GM21717 (cell line): ENCODE results near the gene MIGA2.
A peak's percentile ranks its signal among the peaks of the same experiment; 100 is the strongest.
"Not testable (repeated sequence)": the region's sequence is repeated elsewhere in the genome, so short reads cannot be mapped to it uniquely, and the experiment has no call there.

ENCODE experiments used
- ATAC-seq: cut with Tn5 transposase; IDR thresholded peaks from one replicate; pipeline ENCODE4 v1.9.1; 2021; ENCODE audit warnings: mild to moderate bottlenecking, moderate library complexity; ENCODE audit not compliant: unreplicated experiment

The MIGA2 gene

DNA sequence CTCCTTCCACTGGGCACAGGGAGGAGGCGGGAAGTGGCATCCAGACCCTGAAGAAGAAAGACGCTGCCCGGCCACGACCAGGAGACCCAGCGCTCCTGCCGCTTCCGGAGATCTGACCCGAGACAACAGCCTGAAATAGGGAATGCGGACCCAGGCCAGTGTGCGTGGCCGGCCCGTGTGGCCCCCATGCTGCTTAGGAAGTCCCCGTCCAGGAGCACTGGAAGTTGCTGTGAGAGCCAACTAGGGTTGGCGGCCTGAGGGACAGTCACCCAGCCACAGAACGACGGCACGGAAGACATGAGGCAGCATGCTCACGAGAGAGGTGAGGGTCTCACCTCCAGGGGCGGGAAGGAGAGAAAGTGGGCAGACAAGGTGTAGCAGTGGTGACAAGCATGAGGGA is 25.3 kb upstream of the MIGA2 start:
- no peak for ATAC-seq

DNA sequence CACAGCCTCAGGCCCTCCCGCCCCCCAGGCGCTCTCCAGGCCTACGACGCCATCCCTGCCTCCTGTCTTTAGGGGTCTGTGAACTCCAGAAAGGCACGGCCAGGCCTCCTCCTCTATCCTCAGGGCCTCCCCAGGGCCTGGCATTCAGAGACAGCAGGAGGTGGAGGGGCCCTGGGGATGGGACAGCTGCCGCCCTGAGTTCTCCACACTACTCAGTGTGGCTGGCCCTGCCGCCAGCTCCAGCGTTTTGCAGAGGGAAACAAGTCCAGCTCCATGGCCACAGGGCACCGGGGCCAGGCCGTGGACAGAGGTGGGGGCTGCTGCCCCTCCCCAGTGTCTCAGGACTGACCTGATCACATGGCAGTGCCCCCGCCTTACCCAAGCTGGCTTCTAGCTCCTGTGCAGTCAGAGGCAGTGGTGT is 24.7 kb upstream of the MIGA2 start:
- ATAC-seq = no peak

DNA sequence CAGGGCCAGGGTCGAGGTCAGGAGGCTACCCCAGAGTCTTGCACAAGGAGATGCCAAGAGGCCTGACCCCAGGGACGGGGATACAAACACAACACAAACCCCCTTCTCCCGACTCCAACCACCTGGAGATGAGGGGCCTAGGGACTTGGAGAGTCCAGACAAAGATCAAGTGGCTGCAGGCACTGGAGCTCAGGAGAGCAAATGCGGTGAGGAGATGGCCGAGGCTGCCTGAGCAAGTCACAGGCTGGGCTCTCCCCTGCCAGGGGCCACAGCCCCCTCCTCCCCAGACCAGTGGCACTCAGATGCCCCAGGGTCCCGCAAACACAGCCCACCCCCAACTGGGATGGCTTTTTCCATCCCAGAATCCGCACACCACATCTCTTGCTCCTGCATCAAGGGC is 24.1 kb upstream of the MIGA2 start:
- ATAC-seq = no peak

DNA sequence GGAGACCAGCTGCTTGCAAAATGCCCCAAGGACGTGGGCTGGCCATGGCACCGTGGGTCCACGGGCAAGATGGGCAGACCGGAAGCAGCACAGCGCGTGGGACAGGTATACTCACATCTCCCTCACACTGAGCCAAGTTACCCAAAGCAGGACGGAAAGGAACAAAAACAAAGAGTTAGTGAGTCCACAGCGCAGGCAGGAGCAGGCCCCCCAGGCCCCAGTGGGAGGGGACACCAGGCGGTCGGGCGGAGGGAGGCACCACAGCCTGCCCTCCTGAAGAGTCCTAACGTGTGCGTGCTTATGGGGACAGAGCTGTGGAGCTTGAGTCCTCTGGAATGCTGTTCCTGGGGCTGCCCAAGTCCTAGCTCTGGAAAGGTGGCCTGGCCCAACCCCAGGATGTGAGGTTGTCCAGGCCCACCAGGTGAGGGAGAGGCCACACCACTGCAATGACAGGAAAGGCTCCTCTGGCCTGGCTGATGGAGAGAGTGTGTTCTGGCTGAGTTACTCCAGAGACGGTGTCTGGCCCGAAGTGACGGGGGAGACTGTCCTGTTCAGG is 23.5 kb upstream of the MIGA2 start:
- no peak for ATAC-seq

DNA sequence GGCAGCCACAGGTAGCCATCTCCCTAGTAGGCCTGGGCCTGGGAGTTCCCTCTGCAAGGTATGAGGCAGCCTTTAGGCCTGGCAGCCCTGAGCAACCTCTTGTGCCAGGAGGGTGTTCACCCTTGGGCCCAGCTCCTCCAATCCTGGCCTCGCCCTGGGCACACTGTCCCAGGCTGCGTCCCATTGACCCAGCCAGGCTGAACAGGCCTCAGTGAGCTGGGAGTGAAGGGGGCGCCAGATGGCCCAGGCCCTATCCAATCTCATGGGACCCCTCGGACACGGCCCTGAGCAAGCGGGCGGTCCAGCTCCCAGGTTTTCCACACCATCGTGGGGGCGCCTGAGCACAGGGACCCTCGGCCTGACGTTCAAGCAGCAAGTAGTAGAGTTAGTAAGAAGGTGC is 22.8 kb upstream of the MIGA2 start:
- ATAC-seq = no peak

DNA sequence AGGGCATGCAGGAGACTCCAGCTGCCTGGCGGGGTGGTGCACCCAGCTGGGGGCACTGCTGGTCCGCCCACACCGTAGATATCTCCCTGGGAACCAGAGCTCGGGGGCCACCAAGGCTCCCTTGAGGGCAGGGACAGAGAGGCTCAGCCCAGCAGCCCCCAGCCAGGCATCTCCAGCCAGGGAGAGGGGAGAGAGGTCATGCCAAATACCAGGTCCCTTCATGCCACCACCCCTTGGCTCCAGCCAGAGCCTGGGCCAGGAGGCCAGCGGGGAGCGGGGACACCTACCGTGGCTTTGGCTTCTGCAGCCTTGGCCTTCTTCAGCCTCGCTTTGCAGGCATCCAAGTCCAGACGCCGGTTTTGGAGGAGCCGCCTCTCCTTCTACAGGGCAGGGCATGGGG is 22.3 kb upstream of the MIGA2 start:
- ATAC-seq = no peak

DNA sequence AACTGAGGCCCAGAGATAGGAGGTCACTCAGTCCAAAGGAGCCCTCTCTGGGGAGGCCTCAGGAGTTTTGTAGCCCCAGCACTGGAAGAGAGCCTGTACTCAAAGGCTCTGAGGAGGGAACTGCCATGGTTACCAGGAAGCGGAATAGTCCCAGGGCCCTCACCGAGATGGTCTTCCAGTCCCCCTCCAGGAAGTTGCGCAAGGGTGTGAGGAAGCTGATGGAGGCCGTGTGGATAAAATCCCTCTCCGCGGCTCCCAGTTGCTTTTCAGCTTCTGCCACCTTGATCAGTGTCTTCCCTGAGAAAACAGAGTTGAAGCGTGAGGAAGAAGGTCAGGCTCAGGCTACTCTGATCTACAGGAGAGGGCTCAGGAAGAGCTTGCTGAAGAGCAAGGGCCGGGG is 21.8 kb upstream of the MIGA2 start:
- no peak for ATAC-seq

DNA sequence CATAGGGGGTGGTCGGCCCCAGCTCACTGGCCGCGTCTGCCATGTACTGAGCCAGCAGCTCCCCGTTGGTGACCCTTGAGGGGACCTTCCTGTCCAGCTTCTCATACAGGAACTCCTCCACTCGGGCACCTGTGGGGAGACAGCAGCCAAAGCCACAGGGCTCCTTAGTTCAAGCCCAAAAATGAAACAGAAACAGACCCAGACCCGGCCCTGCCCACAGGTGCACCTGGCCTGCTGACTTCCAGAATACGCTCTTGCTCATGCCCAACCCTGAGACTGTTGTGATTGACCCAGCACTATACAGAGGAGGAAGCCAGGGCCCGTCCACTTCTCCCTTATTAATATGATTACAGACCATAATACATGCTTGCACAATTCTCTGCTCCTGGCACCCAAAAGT is 15.3 kb upstream of the MIGA2 start:
- peak; percentile 83 for ATAC-seq

DNA sequence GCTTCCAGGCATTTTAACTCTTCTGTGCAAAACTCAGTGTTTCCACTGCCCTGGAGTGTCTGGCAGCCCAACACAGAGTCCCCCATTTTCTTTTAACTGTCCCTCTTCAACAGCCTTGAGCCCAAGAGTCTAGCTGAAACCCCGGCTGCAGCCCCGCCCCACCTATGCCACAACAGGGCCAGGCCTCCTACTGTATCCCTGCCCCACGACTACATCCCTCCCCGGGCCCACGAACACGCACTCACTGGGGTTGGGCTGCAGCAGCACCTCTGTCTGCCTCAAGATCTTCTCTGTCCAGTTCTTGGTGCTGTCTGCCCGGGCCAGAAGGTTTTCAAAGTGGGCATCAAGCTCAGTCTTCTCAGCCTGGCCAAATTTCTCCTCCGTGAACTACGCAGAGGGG is 14.4 kb upstream of the MIGA2 start:
- ATAC-seq = no peak

DNA sequence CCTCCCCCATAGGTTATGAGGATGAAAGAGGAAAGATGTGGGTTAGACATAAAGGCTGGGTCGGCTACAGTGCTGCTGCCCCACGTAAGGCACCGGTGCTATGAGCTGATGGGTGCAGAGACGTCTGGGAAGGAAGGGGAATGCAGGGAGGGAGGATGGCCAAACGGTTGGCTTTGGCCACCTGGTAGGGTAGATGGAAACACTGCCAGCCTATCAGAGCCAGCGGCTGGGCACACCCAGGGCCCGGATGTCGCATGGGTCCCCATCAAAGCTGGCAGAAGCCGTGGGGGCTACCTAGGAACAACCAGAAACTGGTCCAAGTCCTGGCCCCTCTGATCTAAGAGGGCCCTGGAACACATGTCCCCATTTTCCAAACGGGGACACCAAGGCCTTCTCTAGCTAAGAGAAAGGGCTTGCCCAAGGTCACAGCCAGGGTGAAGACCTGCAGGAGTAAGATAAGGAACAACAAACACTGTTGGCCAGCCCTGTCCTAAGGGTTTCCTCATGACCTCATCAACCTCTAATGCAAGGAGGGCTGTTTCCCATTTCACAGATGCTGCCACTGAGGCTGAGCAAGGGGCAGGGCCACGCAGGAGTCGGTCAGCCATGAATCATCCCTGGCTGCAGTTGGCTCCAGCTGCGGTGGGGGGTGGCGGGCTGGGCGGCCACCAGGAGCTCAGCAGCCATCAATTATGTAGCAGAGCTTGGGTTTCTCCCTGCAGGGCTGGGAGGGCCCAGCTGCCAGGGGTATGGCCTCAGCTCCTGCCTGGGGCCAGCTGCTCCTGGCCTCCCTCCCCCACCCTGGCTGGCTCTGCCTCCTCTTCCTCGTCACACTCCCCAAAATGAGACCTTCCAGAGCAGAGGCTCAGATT is 13.2 kb upstream of the MIGA2 start:
- no peak for ATAC-seq

DNA sequence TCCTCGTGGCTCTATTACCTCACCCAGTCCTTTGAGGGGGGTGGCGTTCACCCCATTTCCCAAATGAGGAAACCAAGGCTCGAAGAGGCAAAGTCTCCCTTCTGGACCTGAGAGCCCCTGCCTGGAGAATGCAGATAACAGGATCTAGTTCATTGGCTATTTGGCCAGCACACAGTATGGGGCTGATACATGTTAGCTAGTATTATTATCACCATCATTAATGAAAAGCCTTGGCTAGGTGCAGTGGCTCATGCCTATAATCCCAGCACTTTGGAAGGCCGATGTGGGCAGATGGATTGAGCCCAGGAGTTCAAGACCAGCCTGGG is 12.6 kb upstream of the MIGA2 start:
- ATAC-seq = no peak

DNA sequence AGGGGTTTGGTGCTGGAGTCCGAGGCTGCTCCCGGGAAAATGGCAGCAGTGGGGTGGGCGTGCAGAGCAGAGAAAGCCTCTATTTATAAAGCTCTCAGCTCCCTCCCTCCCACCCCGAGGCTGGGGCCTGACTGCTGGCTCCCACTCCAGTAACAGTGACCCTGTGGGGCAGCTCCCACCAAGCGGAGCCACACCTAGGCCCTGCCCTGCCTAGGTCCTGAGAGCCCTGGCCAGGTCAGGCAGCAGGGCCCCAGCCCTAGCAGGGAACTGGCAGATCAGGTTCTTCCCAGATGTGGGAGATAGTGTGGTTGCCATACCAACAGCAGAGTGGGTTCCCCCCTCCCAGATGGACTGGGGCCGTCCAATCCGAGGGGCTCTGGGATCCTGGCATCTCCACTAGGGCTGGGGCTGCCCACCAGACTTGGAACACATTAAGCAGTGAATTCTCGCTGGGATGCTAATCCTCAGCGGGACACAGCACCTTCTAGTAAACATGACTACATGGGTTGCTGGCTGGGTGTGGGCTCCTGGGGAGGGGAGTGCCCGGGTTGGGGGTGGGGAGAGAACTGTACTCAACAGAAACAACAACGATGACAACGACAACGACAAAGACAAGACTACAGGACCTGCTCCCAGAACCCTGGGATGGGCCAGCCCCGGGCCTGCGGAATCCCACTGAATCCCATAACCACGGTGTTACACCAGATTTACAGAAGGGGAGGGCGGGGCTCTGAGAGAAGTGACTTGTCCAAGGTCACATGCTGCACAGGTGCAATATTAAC is 9.8 kb upstream of the MIGA2 start:
- ATAC-seq = no peak

DNA sequence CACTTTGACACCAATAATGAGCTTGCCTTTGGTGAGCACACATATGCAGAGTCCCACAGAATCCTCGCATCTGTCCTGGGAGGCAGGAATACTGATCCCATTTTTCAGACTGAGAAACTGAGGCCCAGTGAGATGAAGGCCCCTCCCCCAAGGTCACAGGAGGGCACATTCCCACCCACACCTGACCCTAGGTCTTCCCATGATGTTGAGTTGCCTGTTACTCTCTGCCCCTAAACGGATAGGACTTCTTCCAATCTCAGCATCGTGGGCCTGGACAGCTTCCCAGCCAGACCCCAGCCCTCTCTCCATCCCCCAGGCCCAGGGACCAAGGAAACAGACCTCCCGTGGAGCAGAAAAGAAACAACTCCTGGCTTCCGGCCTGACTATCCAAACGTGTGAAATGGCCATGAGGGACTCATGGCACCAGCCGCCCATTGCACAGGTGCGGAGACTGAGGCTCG is 9.2 kb upstream of the MIGA2 start:
- ATAC-seq = peak; percentile 8

DNA sequence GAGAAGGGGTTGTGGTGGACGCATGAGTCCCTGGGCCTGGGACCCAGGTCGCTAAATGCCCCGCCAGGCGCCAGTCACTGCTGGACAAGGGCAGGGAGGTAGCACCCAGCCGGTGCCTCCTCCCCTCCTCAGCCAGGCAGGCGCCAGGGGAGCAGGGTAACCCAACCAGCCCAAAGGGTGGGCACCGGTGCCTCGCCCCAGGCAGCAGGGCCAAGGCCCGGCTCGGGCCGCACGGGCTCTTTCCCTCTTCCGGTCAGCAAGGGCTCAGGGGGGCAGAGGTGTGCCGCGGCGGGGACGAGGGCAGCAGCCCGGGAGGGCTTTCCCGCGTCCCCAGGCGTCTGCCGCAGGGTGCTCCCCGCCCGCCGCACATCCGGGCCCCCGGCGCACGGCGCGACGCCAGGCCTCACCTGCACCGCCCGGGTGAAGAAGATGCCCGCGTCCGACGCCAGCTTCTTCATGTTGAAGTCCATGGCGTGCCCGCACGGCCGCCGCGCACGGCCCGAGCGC is 8.7 kb upstream of the MIGA2 start:
- ATAC-seq = peak; percentile 26

DNA sequence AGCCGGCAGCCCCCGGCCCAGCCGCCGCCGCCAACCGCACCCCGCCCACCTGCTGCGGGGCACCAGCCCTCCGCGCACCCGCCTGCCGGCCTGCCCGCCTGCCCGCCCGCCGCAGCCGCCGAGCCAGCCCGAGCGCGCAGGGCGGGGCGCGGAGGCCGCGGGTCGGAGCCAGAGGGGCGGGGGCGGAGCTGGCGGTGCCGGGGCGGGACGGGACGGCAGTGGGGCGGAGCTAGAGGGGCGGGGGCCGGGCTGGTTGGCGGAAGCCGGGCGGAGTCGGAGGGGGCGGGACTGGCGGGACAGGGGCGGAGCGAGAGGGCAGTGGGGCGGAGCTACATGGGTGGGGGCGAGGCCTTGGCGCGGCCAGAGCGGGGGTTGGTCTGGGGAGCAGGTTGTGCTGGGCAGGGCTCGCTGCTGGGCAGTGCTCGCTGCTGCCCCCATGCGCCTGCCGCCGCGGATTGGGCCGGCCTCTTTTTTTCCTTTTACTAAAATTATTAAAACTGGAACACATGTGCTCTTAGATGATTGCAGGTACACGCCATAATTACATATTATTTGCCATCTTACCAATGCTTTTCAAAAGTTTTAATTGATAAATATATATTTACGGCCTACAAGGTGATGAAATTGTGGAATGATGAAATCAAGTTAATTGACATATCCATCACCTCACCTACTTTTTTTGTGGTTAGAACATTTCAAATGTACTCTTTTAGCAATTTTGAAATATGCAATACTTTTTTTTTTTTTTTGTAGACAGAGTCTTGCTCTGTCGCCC is 8.0 kb upstream of the MIGA2 start, which contains the start of gene SH3GLB2:
Gene SH3GLB2 (minus strand): TSS at position 140 of the 775 bp plus-strand sequence. CDS start 177 bp downstream, outside the sequence.
- peak; percentile 56 for ATAC-seq

DNA sequence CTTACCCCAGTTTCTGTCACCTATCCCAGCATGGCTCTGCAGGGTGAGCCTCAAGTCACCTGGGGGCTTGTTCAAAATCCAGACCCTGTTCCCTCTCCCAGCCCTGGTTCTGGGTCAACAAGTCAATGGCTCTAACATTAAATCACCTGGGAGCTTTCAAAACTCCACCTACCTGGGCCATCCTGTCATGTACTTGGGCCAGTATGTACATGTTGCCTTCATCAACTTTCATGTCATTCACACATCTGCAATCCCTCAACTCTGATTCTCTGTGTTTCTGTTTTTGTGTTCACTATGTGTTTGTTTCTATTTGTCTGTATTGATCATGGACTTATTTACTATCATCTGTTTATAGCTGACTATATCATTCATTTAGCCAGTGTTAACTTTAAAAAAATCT is 6.2 kb upstream of the MIGA2 start:
- ATAC-seq = no peak

DNA sequence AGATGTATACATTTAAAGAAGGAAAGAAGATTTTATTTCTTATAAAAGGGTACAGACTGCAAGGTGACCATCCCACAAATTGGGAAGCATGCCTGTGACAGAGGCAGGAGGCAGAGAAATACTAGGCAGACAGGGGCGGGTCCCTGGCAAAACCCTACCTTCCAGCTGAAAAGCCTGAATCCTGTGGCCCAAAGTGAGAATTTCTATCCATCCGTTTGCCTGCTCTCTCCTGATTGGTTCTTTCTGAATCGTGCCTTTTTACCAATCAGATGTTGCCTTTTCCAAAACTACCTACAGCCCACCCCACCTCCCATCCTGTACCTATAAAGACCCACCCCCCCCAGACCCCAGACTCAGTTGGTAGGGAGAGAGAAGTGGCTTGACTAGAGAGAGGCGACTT is 4.9 kb upstream of the MIGA2 start:
- no peak for ATAC-seq

DNA sequence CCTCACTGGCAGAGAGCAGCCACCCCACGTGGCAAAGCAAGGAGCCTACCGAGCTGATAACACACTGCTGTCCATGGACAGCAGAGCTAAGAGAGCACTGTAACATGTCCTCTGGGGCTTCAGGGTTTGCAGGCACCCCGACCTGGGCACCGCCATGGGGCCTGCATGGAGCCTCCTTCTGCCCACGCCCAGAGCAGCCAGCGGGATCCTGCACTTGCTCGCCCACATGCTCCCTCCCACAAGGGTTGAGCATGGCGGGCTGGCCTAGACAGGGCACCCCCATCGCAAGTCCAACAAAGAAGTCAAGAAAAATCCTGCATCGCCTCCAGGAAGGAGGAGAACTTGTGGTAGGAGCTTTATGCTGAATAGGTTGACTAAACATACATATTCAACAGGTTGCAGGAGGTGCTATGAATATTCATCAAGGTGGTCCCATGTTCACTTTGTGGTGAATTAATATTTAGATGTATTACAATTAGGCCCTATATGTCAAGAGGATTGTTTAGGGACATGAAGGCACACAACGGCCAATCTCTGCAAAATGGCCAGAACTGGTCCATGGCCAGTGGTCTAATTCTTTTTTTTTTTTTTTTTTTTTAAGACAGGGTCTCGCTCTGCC is 3.8 kb upstream of the MIGA2 start:
- no peak for ATAC-seq

DNA sequence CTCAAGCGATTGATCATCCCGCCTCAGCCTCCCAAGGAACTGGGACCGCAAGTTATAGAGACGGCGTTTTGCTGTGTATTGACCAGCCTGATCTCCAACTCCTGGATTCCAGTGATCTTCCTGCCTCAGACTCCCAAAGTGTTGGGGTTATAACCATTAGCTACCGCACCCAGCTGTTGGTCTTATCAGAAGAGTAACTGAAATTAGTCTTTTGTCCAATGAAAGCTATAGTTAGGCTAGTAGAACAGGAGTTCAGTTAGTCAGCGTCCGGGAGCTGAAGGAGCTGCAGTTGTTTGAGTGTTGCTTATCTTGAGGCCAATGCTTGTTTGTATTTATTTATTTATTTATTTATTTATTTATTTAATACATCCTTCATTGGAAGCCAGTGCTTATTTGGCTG is 3.2 kb upstream of the MIGA2 start:
- ATAC-seq = no peak

DNA sequence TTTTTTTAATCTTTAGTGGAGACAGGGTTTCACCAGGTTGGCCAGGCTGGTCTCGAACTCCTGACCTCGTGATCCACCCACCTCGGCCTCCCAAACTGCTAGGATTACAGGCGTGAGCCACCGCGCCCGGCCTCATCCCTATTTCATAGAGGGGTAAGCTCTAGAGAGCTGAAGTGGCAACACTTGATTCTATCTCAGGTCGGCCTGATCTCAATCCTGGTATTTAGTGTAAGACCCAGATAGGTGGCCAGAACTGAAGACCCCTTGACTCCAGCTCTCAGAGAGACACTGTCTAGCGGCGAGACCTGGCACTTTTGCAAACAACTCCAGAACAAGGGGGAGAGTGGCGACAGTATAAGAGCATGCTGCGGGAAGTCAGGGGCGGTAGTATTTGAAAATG is 588 bp upstream of the MIGA2 start:
- ATAC-seq = not testable (repeated sequence)
